Stimulated activated CD8-positive, alpha-beta memory T cell treated with anti-CD3 and anti-CD28 coated beads, Interleukin-7, amount 100 ng/mL, for 24 hours (primary cell): ENCODE results near the gene DCAF11.

ENCODE experiments used
- DNase-seq: peaks from one replicate; pipeline ENCODE4 v3.0.0-alpha.2; 2020; ENCODE audit warnings: low read depth

Gene DCAF11

GRCh38 chr14:24160850-24161804 lies 46.5 kb downstream of the DCAF11 start, which contains the start of gene IRF9:
IRF9 (plus strand) TSS chr14:24161265; CDS start chr14:24162145, 880 bp downstream.
- DNase-seq, result peak; percentile 97

DNA sequence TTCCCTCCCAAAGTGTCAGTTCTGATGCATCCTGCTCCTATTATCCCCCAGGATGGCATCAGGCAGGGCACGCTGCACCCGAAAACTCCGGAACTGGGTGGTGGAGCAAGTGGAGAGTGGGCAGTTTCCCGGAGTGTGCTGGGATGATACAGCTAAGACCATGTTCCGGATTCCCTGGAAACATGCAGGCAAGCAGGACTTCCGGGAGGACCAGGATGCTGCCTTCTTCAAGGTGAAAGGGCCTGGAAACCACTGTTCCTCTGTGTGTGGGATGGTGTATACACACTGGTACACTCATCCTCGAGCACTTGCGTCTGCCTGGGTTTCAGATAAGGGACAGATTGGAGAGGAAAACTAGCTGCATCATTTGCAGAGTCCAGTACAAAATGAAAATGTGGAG lies 47.5 kb downstream of the DCAF11 start:
- DNase-seq, result no peak

DNA sequence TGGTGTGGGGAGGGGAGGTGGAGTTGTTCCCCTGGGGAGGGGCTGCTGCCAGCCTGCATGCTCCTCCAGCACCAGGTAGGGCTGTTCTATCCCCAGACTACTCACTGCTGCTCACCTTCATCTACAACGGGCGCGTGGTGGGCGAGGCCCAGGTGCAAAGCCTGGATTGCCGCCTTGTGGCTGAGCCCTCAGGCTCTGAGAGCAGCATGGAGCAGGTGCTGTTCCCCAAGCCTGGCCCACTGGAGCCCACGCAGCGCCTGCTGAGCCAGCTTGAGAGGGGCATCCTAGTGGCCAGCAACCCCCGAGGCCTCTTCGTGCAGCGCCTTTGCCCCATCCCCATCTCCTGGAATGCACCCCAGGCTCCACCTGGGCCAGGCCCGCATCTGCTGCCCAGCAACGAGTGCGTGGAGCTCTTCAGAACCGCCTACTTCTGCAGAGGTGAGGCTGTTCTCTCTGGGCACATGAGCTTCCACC lies 50.0 kb downstream of the DCAF11 start:
- DNase-seq, result no peak

DNA sequence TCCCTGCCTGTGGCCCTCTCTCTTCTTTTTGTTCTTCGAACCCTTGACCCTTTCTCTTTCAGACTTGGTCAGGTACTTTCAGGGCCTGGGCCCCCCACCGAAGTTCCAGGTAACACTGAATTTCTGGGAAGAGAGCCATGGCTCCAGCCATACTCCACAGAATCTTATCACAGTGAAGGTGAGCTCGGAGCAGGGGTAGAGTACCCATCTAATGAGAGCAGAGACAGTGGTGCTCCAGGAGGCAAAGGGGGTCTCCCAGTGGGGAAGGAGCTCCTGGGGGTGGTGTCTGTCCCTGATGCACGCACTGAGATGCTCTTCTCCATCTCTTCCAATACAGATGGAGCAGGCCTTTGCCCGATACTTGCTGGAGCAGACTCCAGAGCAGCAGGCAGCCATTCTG lies 51.2 kb downstream of the DCAF11 start:
- no peak for DNase-seq

DNA sequence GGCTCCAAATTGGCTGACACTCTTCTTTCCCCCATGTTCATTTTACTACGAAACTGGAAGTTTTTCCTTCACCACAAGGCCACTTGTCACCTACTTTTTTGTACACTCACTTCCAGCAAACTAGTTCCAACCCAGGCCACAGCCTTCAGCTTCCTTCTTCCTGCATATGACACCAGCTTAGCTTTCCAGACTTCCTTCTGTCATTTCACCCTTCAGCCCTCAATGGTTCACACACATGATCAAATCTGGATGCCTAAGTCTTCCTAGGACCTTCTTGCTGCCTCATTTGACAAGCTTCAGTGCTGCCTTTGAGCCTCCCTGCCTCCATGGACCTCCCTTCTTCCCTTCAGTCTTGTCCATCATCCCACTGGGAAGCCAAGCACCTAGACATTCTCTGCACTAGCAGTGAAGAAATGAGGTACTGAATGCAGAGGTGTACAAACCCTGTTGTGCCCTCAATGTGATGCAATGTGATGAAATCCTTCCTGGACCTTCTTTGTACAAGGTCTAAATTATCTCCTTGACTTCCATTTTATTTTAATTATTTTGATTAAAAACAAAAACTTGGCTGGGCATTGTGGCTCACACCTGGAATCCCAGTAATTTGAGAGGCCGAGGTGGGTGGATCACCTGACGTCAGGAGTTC lies 53.0 kb downstream of the DCAF11 start:
- DNase-seq, result no peak

DNA sequence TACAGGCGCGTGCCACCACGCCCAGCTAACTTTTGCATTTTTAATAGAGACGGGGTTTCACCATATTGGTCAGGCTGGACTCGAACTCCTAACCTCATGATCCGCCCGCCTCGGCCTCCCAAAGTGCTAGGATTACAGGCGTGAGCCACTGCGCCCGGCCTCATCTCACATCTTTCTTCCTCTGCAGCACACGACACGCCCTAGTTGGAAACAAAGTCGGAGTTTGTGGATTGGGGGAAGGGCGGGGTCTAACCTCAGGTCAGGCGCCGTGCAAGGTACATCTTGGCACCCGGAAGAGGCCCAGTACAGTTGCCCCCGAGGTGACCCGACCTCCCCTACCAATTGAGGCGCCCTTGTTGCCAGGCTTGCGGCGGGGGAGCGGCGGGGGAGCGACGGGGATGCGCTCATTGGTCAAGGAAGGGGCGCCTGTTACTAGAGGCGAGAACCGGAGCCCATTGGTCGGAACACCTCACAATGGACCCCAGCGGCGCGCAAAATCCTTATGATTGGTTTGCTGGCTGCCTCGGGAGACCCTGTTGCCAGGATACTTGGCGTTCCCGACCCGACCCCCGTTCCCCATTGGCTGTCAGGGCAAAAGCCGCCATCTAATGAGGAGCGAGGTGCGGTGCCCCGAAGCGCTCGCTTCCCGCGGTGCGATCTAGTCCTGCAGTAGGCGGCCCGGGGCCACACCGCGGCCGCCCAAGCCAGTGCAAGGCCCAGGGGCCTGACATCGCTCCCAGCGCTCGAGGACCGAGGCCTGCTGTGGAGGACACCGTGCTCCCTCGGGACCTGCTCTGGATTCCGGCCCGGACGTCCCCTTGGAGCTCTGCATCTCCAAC lies 57.1 kb downstream of the DCAF11 start, which contains the start of gene REC8:
REC8 (plus strand) TSS at position 659 of the 839 bp plus-strand sequence. CDS start 473 bp downstream, outside the sequence.
- DNase-seq, result peak; percentile 48

DNA sequence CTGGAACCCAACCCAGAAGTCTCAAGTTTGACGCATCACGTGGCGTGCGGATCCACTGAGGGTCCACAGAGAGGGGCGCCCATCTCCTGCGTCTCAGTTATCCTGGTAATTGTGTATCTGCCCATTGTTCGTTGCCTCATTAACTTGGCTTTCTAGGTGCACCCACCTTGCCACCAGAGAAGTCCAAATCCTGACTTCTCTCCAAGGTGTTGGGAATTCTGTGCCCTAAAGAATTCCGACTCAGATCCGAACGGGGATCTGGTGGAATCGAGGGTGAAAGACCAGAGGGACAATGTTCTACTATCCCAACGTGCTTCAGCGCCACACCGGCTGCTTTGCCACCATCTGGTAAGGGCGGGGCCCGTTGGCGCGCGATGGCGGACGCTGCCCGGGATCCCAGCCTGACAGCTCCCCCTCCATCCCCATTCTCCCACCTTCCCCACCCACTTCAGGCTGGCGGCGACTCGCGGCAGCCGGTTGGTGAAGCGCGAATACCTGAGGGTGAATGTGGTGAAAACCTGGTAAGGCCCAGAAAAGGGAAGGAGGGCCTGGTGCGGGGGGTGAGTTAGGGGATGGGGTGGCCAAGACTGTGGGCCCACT lies 57.8 kb downstream of the DCAF11 start:
- DNase-seq, result no peak

GRCh38 chr14:24172871-24173281 lies 58.3 kb downstream of the DCAF11 start:
- no peak for DNase-seq
